Activated naive CD8-positive, alpha-beta T cell treated with anti-CD3 and anti-CD28 coated beads, Interleukin-2, amount 50 U/mL, for 16 hours (primary cell): ENCODE results near the gene SLC39A2.

Experiments used
- DNase-seq: peaks from one replicate; pipeline ENCODE4 v3.0.0-alpha.2; 2020; ENCODE audit warnings: low read depth, low spot score

SLC39A2 gene

GRCh38 chr14:21043974-21044618 is 45.0 kb downstream of the SLC39A2 start:
- no peak for DNase-seq

- no peak for DNase-seq
Observed at GRCh38 chr14:21047378-21047781, 48.3 kb downstream of the SLC39A2 start.

- DNase-seq, result no peak
Observed at GRCh38 chr14:21048638-21049037, 49.5 kb downstream of the SLC39A2 start.

GRCh38 chr14:21049271-21049673 is 50.2 kb downstream of the SLC39A2 start:
- DNase-seq, result no peak

- DNase-seq, result no peak
Observed at GRCh38 chr14:21050597-21050996, 51.5 kb downstream of the SLC39A2 start.
